Smooth muscle cell of the brain vasculature (primary cell): ENCODE results near the gene PRODH2.

Experiments
- DNase-seq: peaks from one replicate; pipeline ENCODE4 v3.0.0-alpha.2; 2012; ENCODE audit warnings: low read depth, low spot score

PRODH2 gene, protein sequence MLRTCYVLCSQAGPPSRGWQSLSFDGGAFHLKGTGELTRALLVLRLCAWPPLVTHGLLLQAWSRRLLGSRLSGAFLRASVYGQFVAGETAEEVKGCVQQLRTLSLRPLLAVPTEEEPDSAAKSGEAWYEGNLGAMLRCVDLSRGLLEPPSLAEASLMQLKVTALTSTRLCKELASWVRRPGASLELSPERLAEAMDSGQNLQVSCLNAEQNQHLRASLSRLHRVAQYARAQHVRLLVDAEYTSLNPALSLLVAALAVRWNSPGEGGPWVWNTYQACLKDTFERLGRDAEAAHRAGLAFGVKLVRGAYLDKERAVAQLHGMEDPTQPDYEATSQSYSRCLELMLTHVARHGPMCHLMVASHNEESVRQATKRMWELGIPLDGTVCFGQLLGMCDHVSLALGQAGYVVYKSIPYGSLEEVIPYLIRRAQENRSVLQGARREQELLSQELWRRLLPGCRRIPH

DNA sequence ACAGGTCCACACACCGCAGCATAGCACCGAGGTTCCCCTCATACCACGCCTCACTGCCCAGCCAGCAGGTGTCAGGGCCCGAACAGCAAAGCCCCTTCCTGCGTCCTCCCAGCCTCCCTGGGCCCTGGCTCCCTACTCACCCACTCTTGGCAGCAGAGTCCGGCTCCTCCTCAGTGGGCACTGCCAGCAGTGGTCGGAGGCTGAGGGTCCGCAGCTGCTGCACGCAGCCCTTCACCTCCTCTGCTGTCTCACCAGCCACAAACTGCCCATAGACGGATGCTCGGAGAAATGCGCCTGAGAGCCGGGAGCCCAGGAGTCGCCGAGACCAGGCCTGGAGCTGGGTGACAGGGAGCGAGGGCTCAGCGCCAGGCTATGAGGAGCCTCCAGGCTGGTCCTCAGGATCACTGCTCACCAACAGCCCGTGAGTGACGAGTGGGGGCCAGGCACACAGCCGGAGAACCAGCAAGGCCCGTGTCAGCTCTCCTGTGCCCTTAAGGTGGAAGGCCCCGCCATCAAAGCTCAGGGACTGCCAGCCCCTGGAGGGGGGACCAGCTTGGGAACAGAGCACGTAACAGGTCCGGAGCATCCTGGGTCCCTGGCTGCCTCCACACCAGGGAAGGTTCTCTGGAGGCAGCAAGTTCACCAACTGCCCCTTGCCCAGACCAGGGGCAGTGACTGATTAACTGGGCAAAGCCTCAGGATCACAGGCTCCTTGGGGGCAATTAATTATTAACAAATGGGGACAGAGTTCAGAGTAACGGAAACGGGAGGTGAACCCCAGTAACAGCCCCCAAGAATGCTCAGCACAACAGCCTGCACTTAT, at the start of gene PRODH2:
Gene PRODH2 (minus strand): TSS at position 626 of the 823 bp plus-strand sequence. CDS start 40 bp downstream, at position 586.
- DNase-seq: no peak

DNA sequence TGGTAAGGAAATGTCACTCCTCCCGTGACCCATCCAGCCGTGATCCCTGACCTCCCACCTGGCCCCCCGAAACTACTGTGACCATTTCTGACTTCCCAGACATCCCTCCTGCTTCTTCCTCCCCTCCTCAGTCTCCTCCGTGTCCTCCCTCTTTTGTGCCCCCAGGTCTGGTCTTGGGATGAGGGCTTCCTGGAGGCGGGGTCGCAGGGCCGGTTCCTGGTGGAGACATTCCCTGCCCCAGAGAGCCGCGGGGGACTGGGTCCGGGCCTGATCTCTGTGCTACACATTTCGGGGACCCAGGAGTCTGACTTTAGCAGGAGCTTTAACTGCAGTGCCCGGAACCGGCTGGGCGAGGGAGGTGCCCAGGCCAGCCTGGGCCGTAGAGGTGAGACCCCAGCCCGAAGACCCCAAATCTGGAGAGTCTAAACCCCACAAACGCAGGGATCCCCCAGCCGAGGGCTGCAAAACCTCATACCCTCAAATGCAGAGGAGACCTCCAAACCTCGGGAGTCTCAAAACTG, 49.1 kb upstream of the PRODH2 start:
- no peak for DNase-seq

DNA sequence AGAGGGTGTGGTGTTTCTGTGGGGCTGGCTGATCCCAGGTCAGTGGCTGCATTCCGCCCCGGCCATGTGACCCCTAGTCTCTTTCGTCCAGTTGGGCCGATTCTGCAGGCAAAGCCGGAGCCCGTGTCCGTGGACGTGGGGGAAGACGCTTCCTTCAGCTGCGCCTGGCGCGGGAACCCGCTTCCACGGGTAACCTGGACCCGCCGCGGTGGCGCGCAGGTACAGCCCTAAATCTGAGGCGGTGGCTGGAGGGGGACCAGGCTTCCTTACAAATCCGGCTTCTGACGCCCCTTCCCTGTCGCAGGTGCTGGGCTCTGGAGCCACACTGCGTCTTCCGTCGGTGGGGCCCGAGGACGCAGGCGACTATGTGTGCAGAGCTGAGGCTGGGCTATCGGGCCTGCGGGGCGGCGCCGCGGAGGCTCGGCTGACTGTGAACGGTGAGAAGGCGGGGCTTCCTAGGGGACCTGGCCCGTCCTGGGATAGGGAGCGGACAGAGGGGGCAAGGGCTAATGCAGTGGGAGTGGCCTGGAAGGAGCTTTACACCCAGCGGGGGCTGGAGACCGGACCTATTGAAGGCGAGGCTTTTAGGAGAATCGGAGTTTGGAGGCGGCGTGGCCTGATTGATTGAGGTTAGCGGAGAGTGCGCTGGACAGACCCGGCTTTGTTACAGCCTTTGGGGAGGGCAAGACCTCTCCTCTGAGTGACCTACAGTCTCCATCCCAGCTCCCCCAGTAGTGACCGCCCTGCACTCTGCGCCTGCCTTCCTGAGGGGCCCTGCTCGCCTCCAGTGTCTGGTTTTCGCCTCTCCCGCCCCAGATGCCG, 48.4 kb upstream of the PRODH2 start:
- DNase-seq: no peak

DNA sequence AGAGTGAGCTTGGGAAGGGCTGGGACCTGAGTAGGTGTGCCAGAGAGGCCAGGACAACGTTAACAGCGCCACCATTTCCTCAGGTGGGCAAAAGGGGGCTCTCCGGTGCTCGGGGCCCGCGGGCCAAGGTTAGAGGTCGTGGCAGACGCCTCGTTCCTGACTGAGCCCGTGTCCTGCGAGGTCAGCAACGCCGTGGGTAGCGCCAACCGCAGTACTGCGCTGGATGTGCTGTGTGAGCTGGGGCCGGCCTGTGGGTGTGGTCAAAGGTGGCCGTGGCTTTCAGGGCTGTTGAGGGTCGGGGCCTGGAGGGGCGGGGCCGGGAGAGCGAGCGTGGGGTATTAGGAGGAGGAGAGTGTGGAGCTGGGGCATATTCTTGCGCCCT, 47.8 kb upstream of the PRODH2 start:
- no peak for DNase-seq

DNA sequence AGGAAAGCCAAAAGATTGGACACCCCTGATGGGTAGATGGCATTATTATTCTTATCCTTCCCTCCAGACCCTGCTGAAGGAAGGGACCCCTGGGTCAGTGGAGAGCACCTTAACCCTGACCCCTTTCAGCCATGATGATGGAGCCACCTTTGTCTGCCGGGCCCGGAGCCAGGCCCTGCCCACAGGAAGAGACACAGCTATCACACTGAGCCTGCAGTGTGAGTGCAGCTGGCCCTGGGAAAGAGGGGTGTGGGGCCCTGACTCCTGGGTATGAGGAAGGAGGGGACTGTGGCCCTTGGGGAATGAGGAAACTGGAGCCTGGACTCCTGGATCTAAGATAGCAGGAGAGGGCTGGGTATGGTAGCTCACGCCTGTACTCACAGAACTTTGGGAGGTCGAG, 46.8 kb upstream of the PRODH2 start:
- DNase-seq: no peak

DNA sequence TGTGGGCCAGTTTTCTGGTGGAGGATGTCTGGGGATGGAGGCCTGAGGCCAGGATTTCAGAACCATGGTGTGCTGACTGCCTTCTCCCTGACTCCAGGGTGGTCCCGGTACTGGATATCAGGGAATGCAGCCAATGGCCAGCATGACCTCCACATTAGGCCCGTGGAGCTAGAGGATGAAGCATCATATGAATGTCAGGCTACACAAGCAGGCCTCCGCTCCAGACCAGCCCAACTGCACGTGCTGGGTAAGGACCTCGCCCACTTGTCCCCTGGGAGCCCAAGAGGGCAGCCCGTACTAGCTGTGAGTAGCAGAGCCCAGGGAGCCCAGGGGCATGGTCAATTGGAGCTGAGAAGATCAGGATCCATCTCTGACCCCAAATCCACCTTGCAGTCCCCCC, 45.7 kb upstream of the PRODH2 start:
- DNase-seq: no peak

DNA sequence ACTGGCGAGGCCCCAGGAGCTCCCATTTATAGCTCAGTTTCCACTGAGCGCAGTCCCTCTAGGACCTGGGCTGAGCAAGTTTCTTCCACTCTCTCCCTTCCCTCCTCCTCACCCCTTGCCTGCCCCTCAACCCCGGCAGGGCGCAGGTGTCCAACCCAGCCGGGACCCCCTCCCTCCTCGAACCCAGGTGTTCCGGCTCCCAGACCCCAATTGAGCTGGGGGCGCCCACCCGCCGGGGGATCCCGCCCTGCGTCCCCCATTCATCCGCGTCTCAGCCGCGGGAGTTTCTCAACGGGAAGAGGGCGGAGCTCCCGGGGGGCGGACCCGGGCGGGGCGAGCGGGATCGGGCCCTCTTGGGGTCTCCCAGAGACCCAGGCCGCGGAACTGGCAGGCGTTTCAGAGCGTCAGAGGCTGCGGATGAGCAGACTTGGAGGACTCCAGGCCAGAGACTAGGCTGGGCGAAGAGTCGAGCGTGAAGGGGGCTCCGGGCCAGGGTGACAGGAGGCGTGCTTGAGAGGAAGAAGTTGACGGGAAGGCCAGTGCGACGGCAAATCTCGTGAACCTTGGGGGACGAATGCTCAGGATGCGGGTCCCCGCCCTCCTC, 44.0 kb upstream of the PRODH2 start, which contains the start of gene KIRREL2:
Gene KIRREL2 (plus strand): TSS at position 366 of the 604 bp plus-strand sequence. CDS start 209 bp downstream, at position 575.
- DNase-seq: no peak

DNA sequence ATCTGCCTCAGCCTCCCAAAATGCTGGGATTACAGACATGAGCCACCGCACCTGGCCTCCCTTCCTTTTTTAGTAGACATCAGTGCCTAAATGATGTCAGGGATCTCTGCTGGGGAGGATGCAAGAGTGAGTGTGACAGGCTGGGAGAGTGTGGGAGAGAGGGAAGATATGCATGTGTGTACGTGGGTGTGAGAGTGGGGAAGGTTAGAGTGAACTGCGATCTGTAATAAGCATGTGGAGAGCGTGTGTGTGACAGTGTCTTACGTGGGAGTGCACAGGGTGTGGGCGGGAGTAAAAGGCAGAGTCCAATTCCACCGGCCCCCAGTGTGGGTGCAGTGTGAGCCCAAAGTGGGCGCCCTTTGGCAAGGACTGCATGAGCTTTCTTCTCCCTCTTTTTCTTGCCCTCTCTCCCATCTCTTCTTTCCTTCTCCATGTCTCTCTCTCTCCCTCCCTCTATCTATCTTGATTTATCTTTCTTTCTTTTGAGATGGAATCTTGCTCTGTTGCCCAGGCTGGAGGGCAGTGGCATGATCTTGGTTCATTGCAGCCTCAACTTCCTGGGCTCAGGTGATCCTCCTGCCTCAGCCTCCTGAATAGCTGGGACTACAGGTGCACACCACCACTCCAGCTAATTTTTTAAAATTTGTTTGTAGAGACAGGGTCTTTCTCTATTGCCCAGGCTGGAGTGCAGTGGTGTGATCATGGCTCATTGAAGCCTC, 40.6 kb upstream of the PRODH2 start:
- no peak for DNase-seq

DNA sequence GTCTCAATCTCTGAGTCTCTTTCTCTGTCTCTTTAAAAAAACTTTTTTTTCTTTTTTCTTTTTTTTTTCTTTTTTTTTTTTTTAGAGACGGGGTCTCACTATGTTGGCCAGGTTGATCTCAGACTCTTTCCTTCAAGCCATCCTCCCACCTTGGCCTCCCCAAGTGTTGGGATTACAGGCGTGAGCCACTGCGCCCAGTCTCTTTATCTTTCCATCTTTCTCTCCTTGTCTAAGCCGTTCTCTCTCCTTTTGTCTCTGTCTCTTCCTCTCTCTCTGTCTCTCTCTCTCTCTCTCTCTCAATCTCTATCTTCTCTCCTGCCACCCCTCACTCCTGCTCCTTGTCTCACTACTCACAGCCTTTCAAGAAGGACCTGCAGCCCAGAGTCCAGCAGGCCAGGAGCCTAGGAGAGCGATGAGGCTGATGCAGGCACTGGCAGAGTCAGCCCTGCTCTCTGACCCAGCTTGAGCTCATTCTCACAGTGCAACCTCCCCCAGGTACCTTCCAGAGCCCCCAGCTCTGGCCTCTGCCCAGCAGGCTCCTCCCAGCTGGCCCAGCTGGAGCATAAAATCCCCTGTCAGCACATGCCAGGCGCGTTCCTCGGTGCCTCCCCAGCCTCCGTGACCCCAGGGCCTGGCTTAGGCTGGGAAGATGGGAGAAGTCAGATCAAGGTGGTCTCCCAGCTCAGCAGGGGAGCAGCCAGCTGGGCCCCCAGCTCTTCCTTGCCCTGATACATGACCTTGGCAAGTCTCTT, 39.6 kb upstream of the PRODH2 start, which contains the start of gene NPHS1:
Gene NPHS1 (minus strand): TSS at position 476 of the 752 bp plus-strand sequence. CDS start 667 bp downstream, outside the sequence.
- DNase-seq: no peak

DNA sequence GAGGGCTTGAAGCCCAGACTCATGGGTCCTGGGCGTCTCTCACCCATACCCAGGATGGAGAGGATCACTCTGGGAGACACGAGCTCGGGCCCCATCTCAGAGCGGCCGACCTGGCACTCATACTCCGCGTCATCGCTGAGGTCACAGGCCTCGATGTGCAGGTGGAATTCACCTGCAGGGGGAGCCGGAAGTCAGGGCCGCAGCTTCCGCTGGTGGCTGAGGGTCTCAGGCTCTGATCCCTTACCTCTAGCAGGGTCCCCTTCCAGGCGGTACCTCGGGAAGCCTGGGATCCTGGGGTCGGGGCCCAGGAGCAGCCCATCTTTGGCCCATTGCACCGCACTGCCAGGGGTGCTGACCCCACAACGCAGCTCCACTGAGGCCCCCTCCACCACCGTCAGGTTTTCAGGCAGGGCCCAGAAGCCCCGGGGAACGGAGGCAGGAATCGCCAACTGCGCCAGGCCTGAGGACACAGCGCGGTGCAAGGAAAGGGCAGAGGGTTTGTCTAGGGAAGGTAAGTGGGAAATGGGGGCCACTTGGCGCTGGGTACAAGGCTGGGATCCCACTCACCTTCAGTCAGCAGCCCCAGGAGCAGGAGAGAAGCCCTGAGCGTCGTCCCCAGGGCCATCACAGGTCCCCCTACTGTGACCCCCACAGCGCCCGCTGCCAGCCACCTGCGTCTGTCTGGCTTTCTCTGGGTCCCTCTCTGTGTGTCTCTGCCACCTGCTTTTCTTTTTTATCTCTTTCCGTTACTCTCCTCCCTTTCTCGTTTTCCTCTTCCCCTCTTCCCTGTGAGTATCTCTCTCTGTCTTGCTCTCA, 38.8 kb upstream of the PRODH2 start:
- no peak for DNase-seq

DNA sequence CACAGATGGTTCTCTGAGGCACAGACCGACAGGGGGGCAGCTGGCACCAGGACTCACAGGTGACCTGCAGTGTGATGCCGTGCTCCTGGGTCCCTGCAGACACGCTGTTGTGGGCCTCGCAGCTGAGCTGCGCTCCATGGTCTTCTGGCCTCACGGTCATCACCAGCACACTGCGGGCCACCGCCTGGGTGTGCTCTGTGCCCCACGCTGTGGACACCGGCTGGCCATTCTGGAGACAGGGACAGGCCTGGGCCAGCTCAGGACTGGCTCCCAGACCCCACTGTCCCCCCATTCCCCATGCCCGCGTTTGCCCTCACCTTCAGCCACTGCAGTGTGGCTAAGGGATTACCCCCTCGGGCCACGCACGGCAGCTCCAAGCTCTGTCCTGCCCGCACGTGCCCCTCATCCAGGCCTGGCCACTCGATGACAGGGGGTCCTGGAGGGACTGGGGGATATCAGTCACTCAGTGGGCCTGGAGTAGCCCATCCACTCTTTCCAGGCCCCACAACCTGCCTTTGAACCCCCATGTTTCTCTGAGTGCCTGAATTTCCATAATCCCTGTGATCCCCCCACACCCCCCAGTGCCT, 36.4 kb upstream of the PRODH2 start:
- DNase-seq: no peak

DNA sequence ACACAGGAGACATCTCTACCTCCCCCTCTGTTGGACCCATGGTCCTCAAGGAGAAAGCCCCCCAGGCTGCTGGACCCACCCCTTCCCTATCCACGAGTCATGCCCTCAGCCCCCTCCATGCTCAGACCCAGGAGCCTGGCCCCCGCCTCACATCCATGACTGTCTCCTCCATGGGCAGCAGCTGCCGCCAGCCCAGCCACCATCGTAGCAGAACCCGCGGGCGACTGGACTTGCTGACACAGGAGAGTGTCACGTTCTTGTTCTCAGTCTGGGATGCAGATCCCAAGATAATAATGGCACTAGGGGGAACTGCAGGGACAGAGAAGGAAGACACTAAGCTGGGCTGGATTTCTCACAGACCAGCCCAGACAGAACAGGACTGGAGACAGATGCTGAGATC, 35.8 kb upstream of the PRODH2 start:
- no peak for DNase-seq

DNA sequence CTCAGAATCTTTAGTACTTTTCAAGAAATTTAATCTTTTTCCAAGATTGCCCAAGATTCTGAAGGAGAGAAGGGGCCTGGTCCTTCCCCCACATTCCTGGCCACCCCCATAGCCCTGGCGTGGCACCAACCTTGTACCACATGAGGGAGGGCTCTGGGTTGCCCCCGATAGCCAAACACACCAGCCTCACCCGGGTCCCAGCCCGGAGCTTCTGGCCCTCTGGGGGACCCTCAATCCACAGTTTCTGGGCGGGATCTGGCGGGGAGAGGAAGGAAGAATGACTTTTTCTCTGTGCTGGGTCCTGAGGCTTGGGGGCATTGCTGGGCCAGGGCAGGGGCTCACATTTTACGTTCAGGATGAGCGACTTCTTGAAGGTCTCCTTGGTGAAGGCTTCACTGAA, 35.3 kb upstream of the PRODH2 start:
- no peak for DNase-seq

DNA sequence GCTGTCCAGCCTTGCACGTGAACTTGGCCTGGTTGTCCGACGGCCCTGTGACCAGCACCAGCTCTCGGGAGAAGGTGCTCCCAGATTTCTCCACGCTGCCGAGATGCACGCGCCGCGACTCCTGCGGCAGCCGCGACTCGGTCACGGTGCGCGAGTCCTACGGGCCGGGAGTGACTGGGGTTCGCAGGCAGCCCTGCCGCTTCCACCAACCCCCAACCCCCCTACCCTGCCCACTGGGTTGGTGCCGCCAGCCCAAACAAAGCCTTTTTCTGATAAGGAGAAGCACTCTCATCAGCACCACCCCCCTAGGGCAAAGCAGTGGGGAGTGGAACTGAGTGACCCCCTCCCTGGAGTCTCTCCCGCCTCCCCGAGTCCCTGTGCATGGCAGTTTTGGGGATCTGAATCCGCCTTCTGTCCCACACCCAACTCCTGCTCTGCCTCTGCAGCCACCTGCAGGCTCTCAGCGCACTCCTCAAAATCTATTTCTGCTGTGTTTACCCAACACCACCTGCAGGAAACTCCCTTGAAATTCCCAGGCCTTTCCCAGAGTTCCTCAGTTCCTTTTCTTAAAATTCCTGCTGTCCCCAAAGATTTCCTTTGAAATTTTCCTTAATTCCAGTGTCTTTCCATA, 33.5 kb upstream of the PRODH2 start:
- DNase-seq: no peak

DNA sequence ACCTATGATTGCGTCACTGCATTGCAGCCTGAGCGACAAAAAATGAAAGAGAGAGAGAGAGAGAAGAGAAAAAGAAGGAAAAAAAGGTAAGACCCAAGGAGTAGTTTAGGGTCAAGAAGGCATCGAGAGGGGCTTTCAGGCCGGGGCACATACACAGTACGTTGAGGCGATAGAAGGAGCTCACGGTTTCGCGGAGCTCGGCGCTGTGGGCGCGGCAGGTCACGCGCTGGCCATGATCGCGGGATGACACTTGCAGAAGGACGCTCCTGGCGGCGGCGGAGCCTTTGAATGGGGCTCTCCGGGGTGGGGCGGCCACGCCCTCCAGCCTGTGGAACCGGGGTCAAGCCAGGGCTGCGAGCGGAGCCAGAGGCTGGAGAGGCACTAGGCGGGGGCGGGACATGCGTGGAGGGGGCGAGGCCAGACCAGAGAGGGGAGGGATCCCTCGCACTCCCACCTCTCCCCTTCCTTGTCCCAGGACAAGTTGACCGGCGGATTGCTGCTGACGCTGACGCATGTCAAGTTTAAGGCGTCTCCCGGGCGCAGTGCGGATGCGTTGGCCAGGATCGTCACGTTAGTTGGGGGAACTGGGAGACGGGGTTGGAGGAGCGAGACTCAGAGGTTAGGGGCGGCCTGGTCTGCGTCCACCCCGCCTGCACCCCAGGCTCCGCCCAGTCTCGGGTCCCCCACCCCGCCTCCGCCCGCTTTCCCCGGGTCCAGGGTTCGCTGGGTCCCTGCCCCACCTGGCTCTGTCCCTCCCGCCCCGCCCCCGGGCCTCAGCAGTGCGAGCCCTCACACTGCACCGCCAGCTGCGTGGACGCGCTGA, 32.8 kb upstream of the PRODH2 start:
- no peak for DNase-seq

DNA sequence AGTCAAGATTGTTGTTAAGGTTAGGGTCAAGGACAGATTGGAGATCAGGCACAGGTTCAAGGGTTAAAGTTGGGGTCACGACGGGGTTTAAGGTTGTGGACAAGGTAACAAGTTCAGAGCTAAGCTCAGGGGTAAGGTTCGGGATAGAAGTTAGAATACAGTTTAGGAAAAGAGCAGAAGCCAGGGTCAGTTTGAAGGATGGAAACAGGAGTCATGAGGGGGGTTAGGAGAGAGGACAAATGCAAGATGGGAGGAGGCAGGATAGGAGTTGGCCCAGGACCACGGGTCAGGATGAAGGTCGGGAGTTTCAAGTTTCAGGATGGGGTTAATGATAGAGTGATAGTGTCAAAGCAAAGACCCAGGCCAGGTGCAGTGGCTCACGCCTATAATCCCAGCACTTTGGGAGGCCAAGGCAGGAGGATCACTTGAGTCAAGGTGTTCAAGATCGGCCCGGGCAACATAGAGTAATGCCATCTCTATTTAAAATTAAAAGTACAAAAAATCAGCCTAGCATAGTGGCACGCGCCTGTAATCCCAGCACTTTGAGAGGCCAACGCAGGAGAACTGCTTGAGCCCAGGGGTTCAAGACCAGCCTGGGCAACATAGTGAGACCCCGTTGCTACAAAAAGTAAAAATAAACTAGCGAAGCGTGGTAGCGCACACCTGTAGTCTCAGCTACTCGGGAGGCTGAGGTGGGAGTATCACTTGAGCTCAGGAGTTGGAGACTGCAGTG, 32.0 kb upstream of the PRODH2 start:
- DNase-seq: no peak
